Stomach (tissue), 9 donors: ENCODE data around the gene DLG3. TPM values are rescaled to one million over a fixed set of nuclear protein-coding genes. Genes with fewer than 3 reads are reported as not detected.

Source experiments
- DNase-seq, 2 donors: peaks; one replicate each; pipeline versions ENCODE4 v3.0.0 to v3.0.0-alpha.2; 2013 to 2019
- H3K27ac ChIP-seq, 5 donors: fragments of 200-600 bp in 4 of 5; sonication (generic) in 4 of 5; one replicate each; pipeline ENCODE4 v1.5.1; 2013 to 2019; ENCODE audit warnings: mild to moderate bottlenecking in 1 of 5, moderate library complexity in 1 of 5
- H3K27me3 ChIP-seq, 3 donors: fragments of 200-600 bp; sonication (generic); one replicate each; pipeline ENCODE4 v1.5.1; 2017 to 2019; ENCODE audit warnings: mixed run types in 1 of 3
- H3K36me3 ChIP-seq, 4 donors: fragments of 200-600 bp; sonication (generic); 1 replicate in 3 of 4; 2 replicates in 1 of 4; pipeline ENCODE4 v1.5.1; 2016 to 2019
- H3K4me1 ChIP-seq, 4 donors: fragments of 200-600 bp; sonication (generic); one replicate each; pipeline ENCODE4 v1.5.1; 2016 to 2019
- H3K4me3 ChIP-seq, 4 donors: fragments of 200-600 bp; sonication (generic) in 3 of 4; one replicate each; pipeline ENCODE4 v1.5.1; 2016 to 2019; ENCODE audit warnings: mild to moderate bottlenecking in 1 of 4
- H3K9me3 ChIP-seq, 4 donors: fragments of 200-600 bp; sonication (generic); one replicate each; pipeline ENCODE4 v1.5.1; 2016 to 2019
- CTCF ChIP-seq, 7 experiments: fragments of 450-650 bp in 4 of 7; fragments of 200-600 bp in 3 of 7; sonication (generic) in 3 of 7; IDR thresholded peaks; one replicate each; pipeline ENCODE4 v1.5.1; 2016 to 2019; ENCODE audit warnings: antibody characterized with exemption in 7 of 7, control low read depth in 2 of 7, mild to moderate bottlenecking in 1 of 7
- EP300 ChIP-seq: sonication (generic); formaldehyde crosslinking; IDR thresholded peaks from one replicate; pipeline ENCODE4 v1.6.1; 2017; ENCODE audit warnings: antibody characterized with exemption
- POLR2A ChIP-seq, 4 donors: fragments of 450-650 bp; IDR thresholded peaks; one replicate each; pipeline ENCODE4 v1.6.1; 2016; ENCODE audit warnings: antibody characterized with exemption in 4 of 4, control low read depth in 2 of 4, mild to moderate bottlenecking in 1 of 4, moderate library complexity in 1 of 4
- POLR2AphosphoS5 ChIP-seq, 3 donors: sonication (generic); formaldehyde crosslinking; IDR thresholded peaks; one replicate each; pipeline ENCODE4 v1.6.1; 2016; ENCODE audit warnings: antibody characterized with exemption in 3 of 3
- WGBS, 5 donors: extraction: QIAGEN DNeasy Blood & Tissue Kit in 3 of 5; methylation state at CpG; one replicate each; pipeline versions ENCODE4 v1.1.5 to v1.1.7; 2013 to 2018; 5-methylcytosine and 5-hydroxymethylcytosine counted together
- intact Hi-C: fragments of 100-400 bp; cut with DNase I; formaldehyde crosslinking; loops from one replicate; pipeline ENCODE4 v1.15.1; 2023; ENCODE audit warnings: low total_unique reads
- polyA plus RNA-seq, 3 donors: library from polyadenylated mRNA; stranded (reverse); fragments of 200-250 nt; gene quantifications; one replicate each; pipeline ENCODE4 v1.2.3, GENCODE V29; 2013
- total RNA-seq, 5 donors: library from RNA; depleted of rRNA; stranded (reverse); fragments of >200 nt; gene quantifications; one replicate each; pipeline versions ENCODE4 v1.1.0 to v1.2.3, GENCODE V29; 2014 to 2016
- donor health status: healthy with polysubstance abuse.
- donor health status: Bipolar disorder and iron deficiency.
- donor health status: healthy.

The DLG3 gene
- total and polyA plus RNA-seq, 8 donors: 11.7 to 44.8 (median 21.6) TPM

- H3K27ac ChIP-seq: no peak within 1 kb of the TSS
- no peak within 1 kb of the TSS for H3K4me3 ChIP-seq
- 14 to 32% (median 16%) methylated on average over 5 to 11 of the region's 11 CpGs for WGBS, 5 donors
- no peaks in the 10 kb centered on the region for H3K4me1 ChIP-seq
- DNase-seq: peak; percentile 39 to 80
- H3K9me3 ChIP-seq: no peaks in the 10 kb centered on the region
- peaks cover 0 to 20% (median 5%) of the 10 kb centered on the region in 3 donors for H3K27me3 ChIP-seq
- TF ChIP-seq EP300 (no peak), CTCF (IDR thresholded peaks at IDR 0.05) (peak in 2 of 7 experiments; percentile 8 to 33)
- no peaks in the 10 kb centered on the region for H3K36me3 ChIP-seq
- intact Hi-C loops: no loop called here
These were observed 21.7 kb upstream of the DLG3 start, which contains the start of gene GDPD2 for GRCh38 chrX:70422851-70423341. Gene GDPD2 (plus strand): TSS chrX:70423314. CDS start chrX:70424985, 1,671 bp downstream.

- Histone ChIP-seq H3K4me1 (no peaks in the 10 kb centered on the region), H3K36me3 (no peaks in the 10 kb centered on the region), H3K27me3 (peaks cover 0 to 20% (median 5%) of the 10 kb centered on the region in 3 donors), H3K4me3 (no peak overlapping the region), H3K9me3 (no peaks in the 10 kb centered on the region), H3K27ac (no peak overlapping the region)
- WGBS, 5 donors: 28 to 74% (median 44%) methylated on average over 10 of the region's 10 CpGs
- TF ChIP-seq POLR2A (IDR thresholded peaks at IDR 0.05): no peak
- no peak for TF ChIP-seq CTCF (IDR thresholded peaks at IDR 0.05)
- no peak for TF ChIP-seq POLR2AphosphoS5 (IDR thresholded peaks at IDR 0.05)
- no peak for TF ChIP-seq EP300
- peak in 1 of 2 donors; percentile 46 for DNase-seq
- intact Hi-C loops: no loop called here
These were observed 20.5 kb upstream of the DLG3 start for GRCh38 chrX:70423936-70424675.

- Histone ChIP-seq H3K36me3 (no peaks in the 10 kb centered on the region), H3K27ac (no peak overlapping the region), H3K4me1 (no peaks in the 10 kb centered on the region), H3K9me3 (no peaks in the 10 kb centered on the region), H3K27me3 (peaks cover 0 to 20% (median 5%) of the 10 kb centered on the region in 3 donors), H3K4me3 (no peak overlapping the region)
- TF ChIP-seq POLR2AphosphoS5 (IDR thresholded peaks at IDR 0.05) (no peak), CTCF (IDR thresholded peaks at IDR 0.05) (no peak), POLR2A (IDR thresholded peaks at IDR 0.05) (no peak), EP300 (no peak)
- DNase-seq: no peak
- intact Hi-C loops: no loop called here
- 78 to 100% (median 89%) methylated on average over 2 to 10 of the region's 10 CpGs for WGBS, 5 donors
These were observed 19.8 kb upstream of the DLG3 start for GRCh38 chrX:70424801-70425200.

GRCh38 chrX:70426286-70427278 lies 18.1 kb upstream of the DLG3 start:
- intact Hi-C loops: no loop called here
- no peaks in the 10 kb centered on the region for H3K4me1 ChIP-seq
- peaks cover 0 to 20% (median 5%) of the 10 kb centered on the region in 3 donors for H3K27me3 ChIP-seq
- TF ChIP-seq CTCF (IDR thresholded peaks at IDR 0.05): no peak
- TF ChIP-seq POLR2AphosphoS5 (IDR thresholded peaks at IDR 0.05): no peak
- no peak for TF ChIP-seq POLR2A (IDR thresholded peaks at IDR 0.05)
- TF ChIP-seq EP300: no peak
- no peaks in the 10 kb centered on the region for H3K9me3 ChIP-seq
- no peak for DNase-seq
- 78 to 86% (median 84%) methylated on average over 10 to 15 of the region's 15 CpGs for WGBS, 5 donors
- H3K4me3 ChIP-seq: no peak overlapping the region
- H3K36me3 ChIP-seq: no peaks in the 10 kb centered on the region
- H3K27ac ChIP-seq: no peak overlapping the region
